NB4 (cell line): ENCODE results near the gene TOM1L1.

Experiments
- DNase-seq: peaks from one replicate; pipeline ENCODE4 v3.0.0; 2010; ENCODE audit warnings: low read depth
- H3K4me3 ChIP-seq: one replicate; pipeline ENCODE4 v1.5.1; 2011; ENCODE audit warnings: mild to moderate bottlenecking, low read depth, low read length, moderate library complexity
- MYC ChIP-seq: IDR thresholded peaks from 2 replicates; pipeline ENCODE4 v1.6.1; 2011; ENCODE audit warnings: low read depth, low read length
- POLR2A ChIP-seq: IDR thresholded peaks from 2 replicates; pipeline ENCODE4 v1.6.1; 2011; ENCODE audit warnings: mild to moderate bottlenecking; ENCODE audit not compliant: insufficient read length; ENCODE audit errors: extremely low read depth
- TF ChIP-seq, protein P1 (sequence below): IDR thresholded peaks from 2 replicates; pipeline ENCODE4 v1.6.1; 2011; ENCODE audit warnings: low read depth, low read length
- TF ChIP-seq, protein P2 (sequence below): IDR thresholded peaks from one replicate; pipeline ENCODE4 v1.5.1; 2012; ENCODE audit warnings: low read depth, low read length

Gene TOM1L1

GRCh38 chr17:54977744-54978143, 77.1 kb downstream of the TOM1L1 start:
- TF ChIP-seq, protein P1, sequence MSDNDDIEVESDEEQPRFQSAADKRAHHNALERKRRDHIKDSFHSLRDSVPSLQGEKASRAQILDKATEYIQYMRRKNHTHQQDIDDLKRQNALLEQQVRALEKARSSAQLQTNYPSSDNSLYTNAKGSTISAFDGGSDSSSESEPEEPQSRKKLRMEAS, result no peak
- TF ChIP-seq MYC (no peak), POLR2A (no peak)
- TF ChIP-seq, protein P2, sequence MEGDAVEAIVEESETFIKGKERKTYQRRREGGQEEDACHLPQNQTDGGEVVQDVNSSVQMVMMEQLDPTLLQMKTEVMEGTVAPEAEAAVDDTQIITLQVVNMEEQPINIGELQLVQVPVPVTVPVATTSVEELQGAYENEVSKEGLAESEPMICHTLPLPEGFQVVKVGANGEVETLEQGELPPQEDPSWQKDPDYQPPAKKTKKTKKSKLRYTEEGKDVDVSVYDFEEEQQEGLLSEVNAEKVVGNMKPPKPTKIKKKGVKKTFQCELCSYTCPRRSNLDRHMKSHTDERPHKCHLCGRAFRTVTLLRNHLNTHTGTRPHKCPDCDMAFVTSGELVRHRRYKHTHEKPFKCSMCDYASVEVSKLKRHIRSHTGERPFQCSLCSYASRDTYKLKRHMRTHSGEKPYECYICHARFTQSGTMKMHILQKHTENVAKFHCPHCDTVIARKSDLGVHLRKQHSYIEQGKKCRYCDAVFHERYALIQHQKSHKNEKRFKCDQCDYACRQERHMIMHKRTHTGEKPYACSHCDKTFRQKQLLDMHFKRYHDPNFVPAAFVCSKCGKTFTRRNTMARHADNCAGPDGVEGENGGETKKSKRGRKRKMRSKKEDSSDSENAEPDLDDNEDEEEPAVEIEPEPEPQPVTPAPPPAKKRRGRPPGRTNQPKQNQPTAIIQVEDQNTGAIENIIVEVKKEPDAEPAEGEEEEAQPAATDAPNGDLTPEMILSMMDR, result no peak
- no peak overlapping the region for H3K4me3 ChIP-seq
- no peak for DNase-seq

GRCh38 chr17:54979657-54980056, 79.0 kb downstream of the TOM1L1 start:
- H3K4me3 ChIP-seq, result no peak overlapping the region
- DNase-seq, result no peak
- no peak for TF ChIP-seq MYC
- TF ChIP-seq, protein P2, result no peak
- no peak for TF ChIP-seq POLR2A
- TF ChIP-seq, protein P1, result no peak

GRCh38 chr17:54980375-54980774, 79.7 kb downstream of the TOM1L1 start:
- no peak overlapping the region for H3K4me3 ChIP-seq
- TF ChIP-seq, protein P2, result no peak
- DNase-seq, result no peak

GRCh38 chr17:54982399-54982798, 81.7 kb downstream of the TOM1L1 start:
- DNase-seq, result no peak
- no peak overlapping the region for H3K4me3 ChIP-seq
- TF ChIP-seq, protein P1, result no peak
- TF ChIP-seq, protein P2, result no peak
- TF ChIP-seq MYC, result no peak
- TF ChIP-seq POLR2A, result no peak

DNA sequence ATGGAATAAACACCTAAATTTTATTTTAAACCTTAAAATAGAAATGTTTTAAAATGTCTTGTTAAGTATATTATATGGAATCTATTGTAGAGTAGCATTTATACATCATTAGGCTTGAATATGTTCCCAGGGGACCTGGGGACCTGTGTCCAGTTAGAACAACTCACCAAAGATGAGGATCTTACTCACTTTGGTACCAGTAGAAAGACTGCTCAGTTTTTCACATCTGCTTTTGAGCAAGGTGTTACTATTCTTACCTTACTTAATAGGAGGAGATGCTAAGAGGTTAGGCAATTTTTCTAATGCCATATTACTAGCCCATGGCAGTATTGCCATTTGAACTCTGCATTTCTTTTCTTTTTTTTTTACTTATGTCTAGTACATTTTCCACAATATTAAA, 82.6 kb downstream of the TOM1L1 start:
- TF ChIP-seq, protein P1, result no peak
- no peak for DNase-seq
- no peak overlapping the region for H3K4me3 ChIP-seq

DNA sequence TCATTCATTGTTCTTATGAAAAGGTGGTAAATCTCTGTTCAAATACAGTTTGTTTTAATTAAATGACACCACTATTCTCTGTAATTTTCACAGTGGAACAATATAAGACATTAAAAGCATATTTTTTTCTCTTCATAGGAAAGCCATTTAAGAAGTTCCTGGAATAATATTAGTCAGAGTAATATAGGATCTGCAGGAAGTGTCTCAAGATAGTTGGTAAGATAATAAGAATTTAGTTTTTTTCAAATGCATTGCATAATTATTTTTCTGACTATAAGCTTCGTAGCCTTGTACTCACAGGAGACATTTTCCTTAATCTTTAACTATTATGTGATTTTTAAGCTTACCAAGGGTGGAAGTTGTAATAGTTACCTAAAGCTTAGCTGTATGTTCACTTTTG, 84.8 kb downstream of the TOM1L1 start:
- no peak for DNase-seq
- TF ChIP-seq, protein P1, result no peak
- no peak overlapping the region for H3K4me3 ChIP-seq

- no peak for TF ChIP-seq MYC
- DNase-seq, result no peak
Measured at GRCh38 chr17:54990118-54990517, 89.5 kb downstream of the TOM1L1 start.

DNA sequence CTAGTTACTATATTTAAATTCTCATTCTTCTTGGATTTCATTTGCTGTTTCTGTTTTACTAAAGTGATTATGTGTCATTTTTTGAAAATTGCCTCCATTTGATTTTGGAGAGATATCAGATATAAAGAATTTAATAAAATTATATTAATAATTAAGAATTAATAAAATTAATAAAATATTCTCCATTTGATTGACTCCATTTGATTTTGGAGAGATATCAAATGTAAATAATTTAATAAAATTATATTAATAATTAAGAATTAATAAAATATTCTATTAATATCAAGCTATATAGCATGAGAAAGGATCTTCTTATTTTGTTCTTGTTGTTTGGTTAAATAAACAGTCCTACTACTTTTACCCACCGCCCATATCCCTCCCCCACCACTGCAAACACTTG, 90.9 kb downstream of the TOM1L1 start:
- DNase-seq, result no peak
- TF ChIP-seq, protein P1, result no peak
- TF ChIP-seq, protein P2, result no peak
- TF ChIP-seq POLR2A (no peak), MYC (no peak)
- no peak overlapping the region for H3K4me3 ChIP-seq

More at GRCh38 chr17:54990118-54990517, 89.5 kb downstream of the TOM1L1 start:
- no peak overlapping the region for H3K4me3 ChIP-seq
